Activated CD4-positive, alpha-beta memory T cell treated with anti-CD3 and anti-CD28 coated beads for 36 hours (primary cell): ENCODE data around the gene DNAAF2. TPM values are rescaled to one million over a fixed set of nuclear protein-coding genes. Genes with fewer than 3 reads are reported as not detected.

Experiments
- CTCF ChIA-PET: fragments of 350-600 bp; sonication (Branson Sonifier 250); formaldehyde crosslinking; loops from one replicate; lab custom pipeline; 2021; ENCODE audit warnings: antibody characterized with exemption, inconsistent platforms; lab: Charles Lee
- POLR2A ChIA-PET: fragments of 350-600 bp; sonication (Branson Sonifier 250); formaldehyde crosslinking; loops from one replicate; lab custom pipeline; 2021; ENCODE audit warnings: antibody characterized with exemption; lab: Charles Lee
- DNase-seq: peaks from one replicate; pipeline ENCODE4 v3.0.0-alpha.2; 2020
- H3K27ac Mint-ChIP-seq: one replicate; pipeline ENCODE4 v1.8.0; 2021; ENCODE audit warnings: mixed read lengths
- H3K27me3 Mint-ChIP-seq: one replicate; pipeline ENCODE4 v1.8.0; 2021; ENCODE audit warnings: mixed read lengths
- H3K36me3 Mint-ChIP-seq: one replicate; pipeline ENCODE4 v1.8.0; 2021; ENCODE audit warnings: mixed read lengths
- H3K4me1 Mint-ChIP-seq: one replicate; pipeline ENCODE4 v1.8.0; 2021; ENCODE audit warnings: low read depth, mixed read lengths
- H3K4me3 Mint-ChIP-seq: one replicate; pipeline ENCODE4 v1.8.0; 2021; ENCODE audit warnings: mild to moderate bottlenecking, mixed read lengths
- H3K9me3 Mint-ChIP-seq: one replicate; pipeline ENCODE4 v1.8.0; 2021; ENCODE audit warnings: mixed read lengths
- intact Hi-C: fragments of 100-400 bp; cut with micrococcal nuclease; formaldehyde crosslinking; loops from one replicate; pipeline ENCODE4 v1.15.1; 2023
- total RNA-seq, 2 experiments: library from RNA; stranded (reverse); gene quantifications; one replicate each; pipeline ENCODE4 v1.2.3, GENCODE V29; 2021

The DNAAF2 gene
- total RNA-seq, 2 experiments from 2014 or later: 9.9 to 10.4 TPM

- ChIA-PET CTCF (interaction anchor here (0.7 kb wide), 1 partner anchor 104 kb away, joined by 3 read pairs; no protein-coding TSS in a partner anchor), POLR2A (interaction anchor here (0.5 to 1.8 kb wide), 3 partner anchors 17 to 279 kb away, joined by 4 to 8 read pairs (median 5); partner anchors contain the start of genes LRR1, MGAT2 and RPL36AL)
- Mint-ChIP-seq H3K36me3 (peaks cover 61% of the 10 kb centered on the region), H3K27ac (peak overlapping the region; percentile 79), H3K4me1 (peaks cover 65% of the 10 kb centered on the region), H3K9me3 (no peaks in the 10 kb centered on the region), H3K27me3 (peaks cover 4% of the 10 kb centered on the region), H3K4me3 (peak overlapping the region; percentile 49)
- intact Hi-C loops: no loop called here
- no peak for DNase-seq
Observed at GRCh38 chr14:49582113-49582977, 52.7 kb downstream of the DNAAF2 start.

DNA sequence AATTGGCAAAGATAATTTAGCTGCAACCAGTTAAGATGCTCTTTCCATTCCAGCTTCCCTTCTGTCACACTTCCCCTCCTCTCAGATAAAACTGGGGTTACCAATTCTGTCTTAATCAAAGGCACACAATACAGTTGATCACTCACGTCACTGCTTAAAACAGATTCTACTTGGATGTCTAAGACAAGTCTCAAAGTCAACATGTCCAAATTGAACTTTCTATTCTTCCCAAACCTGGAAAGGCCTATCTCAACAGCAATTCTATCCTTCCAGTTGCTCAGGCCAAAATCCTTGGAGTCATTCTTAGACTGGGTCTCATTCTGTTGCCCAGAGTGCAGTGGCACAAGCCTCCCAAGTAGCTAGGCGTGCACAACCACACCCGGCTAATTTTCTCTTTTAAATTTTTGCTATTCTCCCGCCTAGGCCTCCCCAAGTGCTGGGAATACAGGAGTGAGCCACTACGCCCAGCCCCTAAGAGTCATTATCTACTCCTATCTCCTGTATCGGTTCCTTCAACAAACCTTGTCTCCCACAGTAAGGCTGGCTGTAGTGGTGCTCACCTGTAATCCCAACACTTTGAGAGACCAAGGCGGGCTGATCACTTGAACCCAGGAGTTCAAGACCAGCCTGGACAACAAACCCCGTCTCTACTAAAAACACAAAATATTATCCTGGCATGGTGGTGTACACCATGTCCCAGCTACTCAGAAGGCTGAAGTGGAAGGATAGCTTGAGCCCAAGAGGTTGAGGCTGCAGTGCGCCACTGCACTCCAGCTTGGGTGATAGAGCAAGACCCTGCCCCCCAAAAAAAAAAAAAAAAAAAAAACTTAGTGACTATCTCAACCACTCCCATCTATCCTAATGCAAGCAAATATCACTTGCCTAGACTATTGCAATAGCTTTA, 53.6 kb downstream of the DNAAF2 start:
- H3K4me1 Mint-ChIP-seq: peaks cover 67% of the 10 kb centered on the region
- no peak overlapping the region for H3K4me3 Mint-ChIP-seq
- intact Hi-C loops: no loop called here
- DNase-seq: no peak
- H3K36me3 Mint-ChIP-seq: peaks cover 66% of the 10 kb centered on the region
- CTCF ChIA-PET: interaction anchor here (0.8 to 1.3 kb wide), 2 partner anchors 84 to 120 kb away, joined by 3 to 5 read pairs; no protein-coding TSS in a partner anchor
- peaks cover 4% of the 10 kb centered on the region for H3K27me3 Mint-ChIP-seq
- peak overlapping the region; percentile 79 for H3K27ac Mint-ChIP-seq
- no peaks in the 10 kb centered on the region for H3K9me3 Mint-ChIP-seq
- POLR2A ChIA-PET: interaction anchor here (0.5 to 1.8 kb wide), 4 partner anchors 18 to 280 kb away, joined by 4 to 8 read pairs (median 4); partner anchors contain the start of genes LRR1, MGAT2 and RPL36AL

DNA sequence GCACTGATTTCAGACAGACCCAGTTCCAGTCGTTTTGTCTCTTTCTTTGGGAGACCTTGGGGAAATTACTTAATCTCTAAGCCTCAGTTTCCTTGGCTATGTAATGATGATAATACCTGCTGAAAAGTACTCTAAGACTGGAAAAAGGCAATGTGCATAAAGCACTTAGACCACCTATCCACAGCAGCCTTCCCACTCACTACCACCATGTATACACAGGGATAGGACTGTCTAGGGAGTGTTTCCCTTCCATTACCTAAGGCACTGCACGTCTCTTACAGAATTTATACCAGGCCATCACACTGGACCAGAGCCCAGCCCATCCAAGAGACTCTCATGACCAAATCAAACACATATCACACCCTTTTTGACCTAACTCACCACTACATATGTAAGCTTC, 55.2 kb downstream of the DNAAF2 start:
- peaks cover 55% of the 10 kb centered on the region for H3K36me3 Mint-ChIP-seq
- CTCF ChIA-PET: interaction anchor here (1.3 kb wide), 1 partner anchor 118 kb away, joined by 5 read pairs; no protein-coding TSS in a partner anchor
- intact Hi-C loops: no loop called here
- no peak overlapping the region for H3K4me3 Mint-ChIP-seq
- POLR2A ChIA-PET: interaction anchor here (0.6 kb wide), 1 partner anchor 255 kb away, joined by 3 read pairs; no protein-coding TSS in a partner anchor
- no peaks in the 10 kb centered on the region for H3K27me3 Mint-ChIP-seq
- H3K27ac Mint-ChIP-seq: peak overlapping the region; percentile 3
- DNase-seq: no peak
- H3K9me3 Mint-ChIP-seq: no peaks in the 10 kb centered on the region
- H3K4me1 Mint-ChIP-seq: peaks cover 71% of the 10 kb centered on the region

DNA sequence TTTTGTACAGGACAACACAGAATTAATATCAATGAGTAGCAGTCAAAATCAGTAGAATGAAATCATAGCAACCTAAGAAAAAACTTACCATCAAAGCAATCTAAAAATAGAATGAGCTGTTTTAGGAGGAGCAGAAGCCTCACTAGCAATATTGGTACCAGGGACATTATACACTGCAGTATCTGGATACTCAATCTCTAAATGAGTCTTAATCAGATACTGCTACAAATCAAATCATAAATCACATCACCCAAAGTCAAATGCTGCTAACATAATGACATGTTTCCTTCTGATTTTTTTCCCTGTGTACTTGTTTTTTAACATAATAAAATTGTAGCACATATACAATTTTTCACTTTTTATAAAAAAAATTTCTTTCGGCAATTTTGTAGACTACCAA, 56.9 kb downstream of the DNAAF2 start:
- Mint-ChIP-seq H3K36me3 (peaks cover 51% of the 10 kb centered on the region), H3K4me1 (peaks cover 67% of the 10 kb centered on the region), H3K4me3 (no peak overlapping the region), H3K27ac (peak overlapping the region; percentile 29), H3K27me3 (no peaks in the 10 kb centered on the region), H3K9me3 (no peaks in the 10 kb centered on the region)
- intact Hi-C loops: no loop called here
- ChIA-PET CTCF (interaction anchor here (0.5 to 1.0 kb wide), 2 partner anchors 117 to 128 kb away, joined by 3 read pairs; no protein-coding TSS in a partner anchor), POLR2A (interaction anchor here (0.6 kb wide), 1 partner anchor 136 kb away, joined by 3 read pairs; no protein-coding TSS in a partner anchor)
- no peak for DNase-seq

Other genes with a start within 250 kb of the DNAAF2 start
- 1,000 to 10,000 TPM; 2,029 to 2,157 TPM for gene RPS29, start 48.9 kb downstream of the DNAAF2 start, total RNA-seq
- gene LRR1, start 36.3 kb downstream of the DNAAF2 start, total RNA-seq: 10 to 100 TPM; 51.8 to 52.0 TPM
- 100 to 1,000 TPM; 314 to 320 TPM for gene RPL36AL, start 14.6 kb downstream of the DNAAF2 start, total RNA-seq
- gene MGAT2, start 14.4 kb downstream of the DNAAF2 start, total RNA-seq: 10 to 100 TPM; 40.4 to 43.7 TPM
- 10 to 100 TPM; 41.3 to 43.4 TPM for gene POLE2, start 53.0 kb upstream of the DNAAF2 start, total RNA-seq
- gene KLHDC1, start 57.9 kb upstream of the DNAAF2 start, total RNA-seq: 1 to 10 TPM; 1.4 to 1.9 TPM
- gene KLHDC2, start 132.9 kb upstream of the DNAAF2 start, total RNA-seq: 10 to 100 TPM; 27.8 to 28.2 TPM
- gene NEMF, start 217.5 kb upstream of the DNAAF2 start, total RNA-seq: 10 to 100 TPM; 63.6 to 71.0 TPM